Measurements from ENCODE around the gene DSG3. TPM values are rescaled to one million over a fixed set of nuclear protein-coding genes. Genes with fewer than 3 reads are reported as not detected.

DSG3 gene
- total and polyA plus RNA-seq, 2 of the 8 experiments (the other 6 are each of a cell fraction or from before 2014, with no cell fraction given): 0.03 to 0.07 TPM

- TF ChIP-seq GTF2F1 (IDR thresholded peaks at IDR 0.05; ENCODE audit: borderline replicate concordance, low read depth, low read length): no peak
Observed at GRCh38 chr18:31484461-31484860, 36.9 kb downstream of the DSG3 start (continued).

Measured in H1 (cell line).